ENCODE measurements around the gene RIPOR3. TPM values are rescaled to one million over a fixed set of nuclear protein-coding genes. Genes with fewer than 3 reads are reported as not detected.

RIPOR3 gene
- total RNA-seq, 4 donors from 2014 or later = 1.8 to 12.7 (median 4.9) TPM

DNA sequence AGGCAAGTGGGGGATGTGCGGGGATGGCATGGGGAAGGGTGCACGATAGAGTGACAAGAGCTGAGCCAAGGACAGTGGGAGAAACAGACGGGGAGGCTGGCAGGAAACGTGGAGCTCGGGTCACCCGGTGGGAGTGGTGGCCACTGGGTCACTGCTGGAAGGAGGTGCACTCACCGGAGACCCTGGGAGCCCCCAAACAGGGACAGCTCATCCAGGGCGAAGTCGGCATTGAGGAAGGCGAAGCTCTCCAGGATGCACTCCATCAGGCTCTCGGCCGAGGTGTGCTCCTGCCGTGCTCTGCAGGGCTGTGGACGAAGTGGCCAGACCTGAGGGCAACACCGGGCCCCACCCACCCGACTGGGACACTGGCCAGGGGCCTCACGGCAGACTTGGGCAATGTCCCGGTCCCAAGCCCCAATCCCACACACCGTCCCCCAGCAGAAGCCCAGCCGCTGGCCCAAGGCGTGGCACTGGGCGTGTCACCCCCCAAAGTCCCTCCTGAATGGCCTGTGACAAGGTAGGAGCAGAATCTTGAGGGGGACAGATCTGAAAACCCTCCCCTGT lies 93.9 kb downstream of the RIPOR3 start:
- no peak for TF ChIP-seq POLR2A (IDR thresholded peaks at IDR 0.05)
- TF ChIP-seq, protein P1, sequence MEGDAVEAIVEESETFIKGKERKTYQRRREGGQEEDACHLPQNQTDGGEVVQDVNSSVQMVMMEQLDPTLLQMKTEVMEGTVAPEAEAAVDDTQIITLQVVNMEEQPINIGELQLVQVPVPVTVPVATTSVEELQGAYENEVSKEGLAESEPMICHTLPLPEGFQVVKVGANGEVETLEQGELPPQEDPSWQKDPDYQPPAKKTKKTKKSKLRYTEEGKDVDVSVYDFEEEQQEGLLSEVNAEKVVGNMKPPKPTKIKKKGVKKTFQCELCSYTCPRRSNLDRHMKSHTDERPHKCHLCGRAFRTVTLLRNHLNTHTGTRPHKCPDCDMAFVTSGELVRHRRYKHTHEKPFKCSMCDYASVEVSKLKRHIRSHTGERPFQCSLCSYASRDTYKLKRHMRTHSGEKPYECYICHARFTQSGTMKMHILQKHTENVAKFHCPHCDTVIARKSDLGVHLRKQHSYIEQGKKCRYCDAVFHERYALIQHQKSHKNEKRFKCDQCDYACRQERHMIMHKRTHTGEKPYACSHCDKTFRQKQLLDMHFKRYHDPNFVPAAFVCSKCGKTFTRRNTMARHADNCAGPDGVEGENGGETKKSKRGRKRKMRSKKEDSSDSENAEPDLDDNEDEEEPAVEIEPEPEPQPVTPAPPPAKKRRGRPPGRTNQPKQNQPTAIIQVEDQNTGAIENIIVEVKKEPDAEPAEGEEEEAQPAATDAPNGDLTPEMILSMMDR (IDR thresholded peaks at IDR 0.05) = no peak
- H3K4me3 ChIP-seq (ENCODE audit: low read depth, poor library complexity, severe bottlenecking) = no peak overlapping the region
- no peak for DNase-seq (ENCODE audit: low spot score in 2 of 2)
- intact Hi-C loops (cut with DNase I; ENCODE audit: low total_unique reads) = no loop called here
- 77 to 79% methylated on average over 10 to 17 of the region's 22 CpGs for WGBS, 2 donors

DNA sequence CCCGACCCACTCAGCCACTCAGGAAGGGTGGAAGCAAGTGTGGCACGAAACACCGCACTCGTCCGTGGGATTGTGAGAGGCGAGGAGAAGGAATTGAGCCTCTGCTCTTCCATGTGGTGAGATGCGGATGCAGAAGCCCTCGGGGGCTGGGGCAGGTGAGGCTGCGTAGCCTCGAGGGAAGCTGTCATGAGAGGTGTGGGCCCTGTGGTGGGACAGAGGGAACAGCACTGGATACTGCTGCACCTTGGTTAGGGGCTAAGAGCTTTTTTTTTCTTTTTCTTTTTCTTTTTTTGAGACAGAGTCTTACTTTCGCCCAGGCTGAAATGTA lies 94.7 kb downstream of the RIPOR3 start:
- WGBS, 2 donors = 78 to 81% methylated on average over 11 of the region's 11 CpGs
- H3K4me3 ChIP-seq (ENCODE audit: low read depth, poor library complexity, severe bottlenecking) = no peak overlapping the region
- no peak for DNase-seq (ENCODE audit: low spot score in 2 of 2)
- TF ChIP-seq, protein P1 (IDR thresholded peaks at IDR 0.05) = no peak
- no peak for TF ChIP-seq POLR2A (IDR thresholded peaks at IDR 0.05)
- intact Hi-C loops (cut with DNase I; ENCODE audit: low total_unique reads) = no loop called here

DNA sequence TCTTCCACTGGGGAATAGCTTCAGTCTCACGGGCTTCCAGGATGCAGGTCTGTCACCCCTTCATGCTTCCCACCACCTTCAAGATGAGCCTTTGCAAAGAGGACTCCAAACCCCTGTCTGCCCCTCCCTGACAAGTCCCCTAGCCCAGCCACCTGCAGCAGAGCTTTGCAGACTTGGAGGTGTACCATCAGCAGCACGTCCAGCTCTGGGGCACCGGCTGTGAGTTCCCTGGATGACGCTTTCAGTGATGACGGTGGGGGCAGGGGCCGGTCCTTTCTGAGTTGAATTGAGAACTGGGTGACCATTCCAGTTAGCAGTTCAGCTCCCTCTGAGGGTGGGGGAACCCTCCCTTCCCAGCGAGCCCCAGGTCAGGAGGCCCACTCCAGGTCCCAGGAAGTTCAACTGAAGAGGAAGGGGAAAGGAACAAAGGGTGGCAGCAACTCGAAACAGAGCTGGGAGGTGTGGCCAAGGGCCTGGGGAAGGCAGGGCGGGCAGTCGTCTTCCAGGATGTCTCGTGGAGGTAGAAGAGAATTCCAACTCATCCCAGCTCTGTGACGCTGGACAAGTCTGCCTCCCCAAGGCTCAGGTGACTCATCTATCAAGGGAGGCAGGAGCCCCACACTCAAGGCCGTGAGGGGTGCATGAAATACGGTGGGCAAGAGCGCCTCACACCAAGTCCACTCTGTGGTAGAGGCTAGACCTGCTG lies 95.2 kb downstream of the RIPOR3 start:
- intact Hi-C loops (cut with DNase I; ENCODE audit: low total_unique reads) = no loop called here
- no peak overlapping the region for H3K4me3 ChIP-seq (ENCODE audit: low read depth, poor library complexity, severe bottlenecking)
- no peak for DNase-seq (ENCODE audit: low spot score in 2 of 2)
- TF ChIP-seq POLR2A (IDR thresholded peaks at IDR 0.05) = no peak
- TF ChIP-seq, protein P1 (IDR thresholded peaks at IDR 0.05) = no peak
- 38 to 44% methylated on average over 15 of the region's 15 CpGs for WGBS, 2 donors

DNA sequence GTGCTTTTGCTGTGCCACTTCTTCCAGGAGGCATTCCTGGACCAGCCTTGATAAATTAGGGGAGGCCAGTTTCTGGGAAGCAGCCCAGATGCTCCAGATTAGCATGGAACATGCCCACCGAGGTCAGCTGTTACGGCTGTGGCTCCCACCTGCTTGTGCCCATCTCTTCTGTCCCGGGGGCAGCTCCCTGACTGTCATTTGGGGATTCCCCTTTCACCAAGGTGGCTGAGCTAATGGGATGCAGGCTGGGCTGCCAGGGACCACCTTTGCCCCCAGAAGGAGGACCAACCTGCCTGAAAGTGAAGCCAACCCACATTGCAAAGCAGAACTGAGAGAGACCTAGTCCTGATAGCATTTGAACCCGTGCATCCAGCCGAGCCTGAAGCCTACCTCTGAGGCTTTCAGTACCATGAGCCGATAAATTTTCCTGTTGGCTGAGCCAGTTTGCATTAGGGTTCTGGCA lies 95.9 kb downstream of the RIPOR3 start:
- WGBS, 2 donors = 49 to 50% methylated on average over 6 of the region's 6 CpGs
- DNase-seq (ENCODE audit: low spot score in 2 of 2) = no peak
- no peak for TF ChIP-seq POLR2A (IDR thresholded peaks at IDR 0.05)
- TF ChIP-seq, protein P1 (IDR thresholded peaks at IDR 0.05) = no peak
- H3K4me3 ChIP-seq (ENCODE audit: low read depth, poor library complexity, severe bottlenecking) = no peak overlapping the region
- intact Hi-C loops (cut with DNase I; ENCODE audit: low total_unique reads) = no loop called here

DNA sequence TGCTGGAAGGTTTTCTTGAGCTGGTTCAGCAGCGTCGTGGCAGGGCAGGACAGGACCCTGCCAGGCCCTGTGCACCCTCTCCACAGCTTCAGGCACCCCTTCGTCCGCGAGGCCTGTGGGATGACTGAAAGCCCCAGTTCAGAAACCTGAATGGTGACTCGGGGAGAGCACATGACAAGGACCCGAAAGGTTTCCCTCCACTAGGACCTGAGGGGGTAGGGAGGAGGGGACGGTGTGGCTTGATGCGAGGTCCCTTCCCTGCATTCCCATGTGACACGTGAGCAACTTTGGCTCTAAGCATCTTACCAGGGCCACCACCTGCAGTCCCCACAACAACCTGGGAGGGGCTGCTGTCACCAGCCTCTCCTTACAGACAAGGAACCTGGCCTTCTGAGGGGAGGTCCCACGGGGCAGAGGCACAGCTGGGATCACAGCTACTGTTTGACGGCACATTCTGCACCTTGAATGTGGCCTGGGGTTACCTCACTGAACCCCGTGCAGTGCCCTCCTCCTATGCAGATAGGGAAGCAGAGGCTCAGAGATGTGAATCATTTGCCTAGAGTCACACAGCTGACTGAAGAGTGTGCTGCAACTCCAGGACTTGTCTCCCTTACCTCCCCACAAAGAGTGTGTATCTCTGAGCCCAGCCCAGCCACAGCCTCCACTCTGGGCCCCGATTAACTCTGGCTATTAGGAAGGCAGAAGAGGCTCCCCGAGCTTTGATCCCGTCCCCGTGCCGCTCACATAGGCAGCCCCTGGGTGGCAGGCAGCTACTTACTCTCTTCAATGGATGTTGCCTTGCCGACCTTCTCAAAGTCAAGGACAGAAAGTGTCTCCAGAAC lies 96.5 kb downstream of the RIPOR3 start:
- DNase-seq (ENCODE audit: low spot score in 2 of 2) = no peak
- TF ChIP-seq, protein P1 (IDR thresholded peaks at IDR 0.05) = no peak
- TF ChIP-seq POLR2A (IDR thresholded peaks at IDR 0.05) = no peak
- intact Hi-C loops (cut with DNase I; ENCODE audit: low total_unique reads) = no loop called here
- WGBS, 2 donors = 30 to 45% methylated on average over 19 of the region's 19 CpGs
- H3K4me3 ChIP-seq (ENCODE audit: low read depth, poor library complexity, severe bottlenecking) = no peak overlapping the region

Measured in lower leg skin (tissue), 4 donors.